MCF 10A (cell line): Measurements from ENCODE around the gene COBL. TPM values are rescaled to one million over a fixed set of nuclear protein-coding genes. Genes with fewer than 3 reads are reported as not detected.

Experiments
- BruUV-seq: library from RNA; stranded (reverse); fragments of 400-500 nt; replicated peaks from 2 replicates; lab custom pipeline; 2021; lab: Mats Ljungman, UMichigan
- CTCF ChIA-PET: fragments of 300-600 bp; sonication (Branson Sonifier 250); formaldehyde crosslinking; extraction: SDS; loops from one replicate; lab custom pipeline; 2021; ENCODE audit warnings: antibody characterized with exemption, inconsistent platforms; lab: Yijun Ruan, JAX
- POLR2A ChIA-PET: fragments of 300-600, 350-650 bp; sonication (Branson Sonifier 250); formaldehyde crosslinking; extraction: SDS; loops from one replicate; lab custom pipeline; 2020; ENCODE audit warnings: antibody characterized with exemption, inconsistent platforms; lab: Yijun Ruan, JAX
- DNase-seq: peaks from one replicate; pipeline ENCODE4 v3.0.0-alpha.2; 2018; ENCODE audit not compliant: unreplicated experiment
- H3K27ac Mint-ChIP-seq: one replicate; pipeline ENCODE4 v1.8.0; 2022; ENCODE audit warnings: mild to moderate bottlenecking, low read depth, mixed read lengths; ENCODE audit not compliant: unreplicated experiment
- H3K27me3 Mint-ChIP-seq: one replicate; pipeline ENCODE4 v1.8.0; 2022; ENCODE audit warnings: mixed read lengths; ENCODE audit not compliant: insufficient read depth, unreplicated experiment
- H3K36me3 Mint-ChIP-seq: one replicate; pipeline ENCODE4 v1.8.0; 2022; ENCODE audit warnings: mild to moderate bottlenecking, moderate library complexity, mixed read lengths; ENCODE audit not compliant: insufficient read depth, unreplicated experiment
- H3K4me1 Mint-ChIP-seq: one replicate; pipeline ENCODE4 v1.8.0; 2022; ENCODE audit warnings: mixed read lengths; ENCODE audit not compliant: insufficient read depth, unreplicated experiment
- H3K4me3 Mint-ChIP-seq: one replicate; pipeline ENCODE4 v1.8.0; 2022; ENCODE audit warnings: mild to moderate bottlenecking, moderate library complexity, mixed read lengths; ENCODE audit not compliant: unreplicated experiment
- H3K9me3 Mint-ChIP-seq: one replicate; pipeline ENCODE4 v1.8.0; 2022; ENCODE audit warnings: mixed read lengths; ENCODE audit not compliant: unreplicated experiment
- intact Hi-C: fragments of 100-400 bp; cut with micrococcal nuclease; formaldehyde crosslinking; loops from 2 replicates; pipeline ENCODE4 v1.14.1; 2022
- total RNA-seq: library from RNA; stranded (reverse); gene quantifications from 2 replicates; pipeline ENCODE4 v1.2.3, GENCODE V29; 2022
- TF ChIP-seq, protein P1 (sequence below): fragments of 200-600 bp; IDR thresholded peaks from one replicate; pipeline ENCODE4 v1.8.0; 2022; ENCODE audit warnings: antibody characterized with exemption, mild to moderate bottlenecking; ENCODE audit not compliant: unreplicated experiment

Gene COBL
- total RNA-seq, 1 experiment from 2014 or later: 12.3 TPM

DNA sequence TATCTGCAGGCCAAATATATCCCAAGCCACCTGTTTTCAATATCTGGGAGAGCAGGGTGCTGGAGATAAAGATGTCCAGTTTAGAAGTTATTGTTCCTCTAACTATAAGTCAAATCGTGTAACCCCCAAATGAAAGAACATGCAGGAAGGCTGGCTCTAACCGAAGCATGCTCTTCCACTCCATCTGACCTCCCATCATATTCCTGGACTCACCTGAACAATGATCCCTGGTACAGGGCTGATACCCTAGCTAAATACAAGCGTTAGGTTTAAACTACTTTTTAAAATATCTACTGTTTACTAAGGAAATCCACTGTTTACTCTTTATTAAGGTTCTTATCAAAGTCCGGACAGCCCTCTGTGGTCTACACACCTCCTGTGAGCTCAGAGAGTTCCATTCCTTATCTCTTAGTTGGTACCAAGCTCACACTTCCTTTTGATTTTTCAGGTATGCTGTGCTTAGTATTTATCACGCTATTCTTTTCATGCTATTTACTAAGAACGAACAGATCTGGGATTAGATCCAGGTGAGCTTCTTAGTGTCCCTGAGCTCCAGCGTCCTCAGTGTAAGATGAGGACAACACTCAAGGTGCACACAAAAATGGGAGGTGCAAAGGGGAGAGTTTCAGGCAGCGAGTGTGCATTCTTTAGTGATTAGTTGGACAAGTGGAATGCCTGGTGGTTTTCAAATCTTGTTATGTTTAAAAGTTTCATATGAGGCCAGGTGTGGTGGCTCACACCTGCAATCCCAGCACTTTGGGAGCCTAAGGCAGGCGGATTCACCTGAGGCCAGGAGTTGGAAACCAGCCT is 23.6 kb upstream of the COBL start:
- POLR2A ChIA-PET: interaction anchor here (0.7 to 1.2 kb wide), 4 partner anchors 9 to 15 kb away, joined by 3 read pairs; no protein-coding TSS in a partner anchor
- Mint-ChIP-seq H3K4me3 (no peak overlapping the region), H3K9me3 (no peaks in the 10 kb centered on the region), H3K27me3 (no peaks in the 10 kb centered on the region), H3K36me3 (peaks cover 9% of the 10 kb centered on the region), H3K4me1 (peaks cover 16% of the 10 kb centered on the region), H3K27ac (peak overlapping the region; percentile 85)
- peak; percentile 55 for DNase-seq
- intact Hi-C loops: no loop called here
- CTCF ChIA-PET: interaction anchor here (0.6 to 2.5 kb wide), 12 partner anchors 10 to 179 kb away, joined by 3 to 8 read pairs (median 3); no protein-coding TSS in a partner anchor
- BruUV-seq: no TSS peak
- TF ChIP-seq, protein P1, sequence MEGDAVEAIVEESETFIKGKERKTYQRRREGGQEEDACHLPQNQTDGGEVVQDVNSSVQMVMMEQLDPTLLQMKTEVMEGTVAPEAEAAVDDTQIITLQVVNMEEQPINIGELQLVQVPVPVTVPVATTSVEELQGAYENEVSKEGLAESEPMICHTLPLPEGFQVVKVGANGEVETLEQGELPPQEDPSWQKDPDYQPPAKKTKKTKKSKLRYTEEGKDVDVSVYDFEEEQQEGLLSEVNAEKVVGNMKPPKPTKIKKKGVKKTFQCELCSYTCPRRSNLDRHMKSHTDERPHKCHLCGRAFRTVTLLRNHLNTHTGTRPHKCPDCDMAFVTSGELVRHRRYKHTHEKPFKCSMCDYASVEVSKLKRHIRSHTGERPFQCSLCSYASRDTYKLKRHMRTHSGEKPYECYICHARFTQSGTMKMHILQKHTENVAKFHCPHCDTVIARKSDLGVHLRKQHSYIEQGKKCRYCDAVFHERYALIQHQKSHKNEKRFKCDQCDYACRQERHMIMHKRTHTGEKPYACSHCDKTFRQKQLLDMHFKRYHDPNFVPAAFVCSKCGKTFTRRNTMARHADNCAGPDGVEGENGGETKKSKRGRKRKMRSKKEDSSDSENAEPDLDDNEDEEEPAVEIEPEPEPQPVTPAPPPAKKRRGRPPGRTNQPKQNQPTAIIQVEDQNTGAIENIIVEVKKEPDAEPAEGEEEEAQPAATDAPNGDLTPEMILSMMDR: no peak

DNA sequence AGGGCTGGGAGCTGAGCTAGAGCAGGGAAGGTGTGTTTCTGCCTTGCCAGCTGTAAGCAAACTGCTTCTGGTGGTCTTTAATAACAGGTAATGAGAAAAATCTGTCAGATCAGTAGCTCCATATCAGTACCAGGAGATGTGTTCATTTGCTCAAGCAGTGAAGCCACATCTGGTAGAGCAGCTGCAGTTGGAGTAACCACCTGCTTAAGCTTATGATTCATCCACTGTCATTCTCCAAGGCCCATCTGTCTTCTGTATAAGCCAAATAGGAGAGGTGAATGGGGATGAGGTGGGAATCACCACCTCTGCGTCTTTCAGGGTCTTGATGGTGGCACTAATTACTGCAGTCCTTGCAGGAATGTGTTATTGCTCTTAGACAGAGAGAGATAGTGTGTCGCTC is 18.4 kb upstream of the COBL start:
- peaks cover 6% of the 10 kb centered on the region for H3K36me3 Mint-ChIP-seq
- H3K27me3 Mint-ChIP-seq: no peaks in the 10 kb centered on the region
- BruUV-seq: no TSS peak
- H3K27ac Mint-ChIP-seq: no peak overlapping the region
- TF ChIP-seq, protein P1: no peak
- peaks cover under 1% of the 10 kb centered on the region for H3K4me1 Mint-ChIP-seq
- H3K9me3 Mint-ChIP-seq: no peaks in the 10 kb centered on the region
- intact Hi-C loops: no loop called here
- H3K4me3 Mint-ChIP-seq: no peak overlapping the region
- ChIA-PET CTCF (interaction anchor here (0.6 to 1.9 kb wide), 6 partner anchors 23 to 1186 kb away, joined by 3 to 7 read pairs (median 4); no protein-coding TSS in a partner anchor), POLR2A (interaction anchor here (0.6 to 0.9 kb wide), 2 partner anchors 9 to 19 kb away, joined by 3 read pairs; no protein-coding TSS in a partner anchor)
- no peak for DNase-seq

DNA sequence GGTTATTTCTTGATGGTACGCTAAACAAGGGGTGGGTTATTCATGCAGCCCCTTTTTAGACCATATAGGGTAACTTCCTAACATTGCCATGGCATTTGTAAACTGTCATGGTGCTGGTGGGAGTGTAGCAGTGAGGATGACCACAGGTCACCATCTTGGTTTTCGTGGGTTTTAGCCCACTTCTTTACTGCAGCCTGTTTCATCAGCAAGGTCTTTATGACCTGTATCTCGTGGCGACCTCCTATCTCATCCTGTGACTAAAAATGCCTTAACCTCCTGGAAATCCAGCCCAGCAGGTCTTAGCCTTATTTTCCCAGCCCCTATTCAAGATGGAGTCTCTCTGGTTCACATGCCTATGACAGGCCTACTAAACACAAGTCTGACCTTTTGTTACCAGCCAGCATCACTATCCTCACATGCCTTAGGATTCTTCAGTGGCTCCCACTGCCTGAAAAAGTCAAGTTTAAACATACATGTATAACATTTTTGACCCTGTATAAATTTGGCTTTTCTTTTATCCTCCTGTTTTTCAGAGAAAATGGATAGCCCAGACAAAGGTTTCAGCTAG is 13.2 kb upstream of the COBL start:
- ChIA-PET POLR2A (no interaction called here), CTCF (interaction anchor here (0.5 to 2.2 kb wide), 3 partner anchors 11 to 104 kb away, joined by 3 to 8 read pairs (median 3); no protein-coding TSS in a partner anchor)
- peaks cover 13% of the 10 kb centered on the region for H3K36me3 Mint-ChIP-seq
- H3K9me3 Mint-ChIP-seq: no peaks in the 10 kb centered on the region
- DNase-seq: no peak
- intact Hi-C loops: no loop called here
- BruUV-seq: no TSS peak
- H3K4me3 Mint-ChIP-seq: no peak overlapping the region
- no peaks in the 10 kb centered on the region for H3K27me3 Mint-ChIP-seq
- no peak overlapping the region for H3K27ac Mint-ChIP-seq
- TF ChIP-seq, protein P1: no peak
- H3K4me1 Mint-ChIP-seq: peaks cover 15% of the 10 kb centered on the region

DNA sequence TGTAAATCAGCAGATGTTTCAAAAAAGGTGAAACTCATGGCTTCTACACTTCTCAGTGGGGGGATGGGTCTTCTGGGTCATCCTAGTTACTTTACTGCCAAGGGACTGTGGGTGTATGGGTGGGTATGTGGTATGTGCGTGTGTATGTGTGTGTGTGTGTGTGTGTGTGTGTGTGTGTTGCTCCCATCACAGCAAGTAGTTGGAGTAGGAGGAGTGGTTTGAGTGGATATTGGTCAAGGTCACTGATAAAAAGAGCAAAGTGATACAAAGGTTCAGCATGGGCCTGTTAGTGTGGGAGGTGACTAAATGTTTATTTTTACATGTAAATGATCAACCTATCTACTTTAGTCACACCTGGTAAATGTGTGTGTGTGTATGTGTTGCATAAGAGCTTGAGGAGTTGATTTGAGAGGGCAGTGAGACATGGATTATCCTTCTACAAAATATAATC is 11.8 kb upstream of the COBL start:
- DNase-seq: no peak
- H3K27ac Mint-ChIP-seq: no peak overlapping the region
- POLR2A ChIA-PET: interaction anchor here (1.2 kb wide), 1 partner anchor 13 kb away, joined by 4 read pairs; no protein-coding TSS in a partner anchor

More for the DNA sequence above, 11.8 kb upstream of the COBL start:
- peaks cover 13% of the 10 kb centered on the region for H3K36me3 Mint-ChIP-seq
- peaks cover 21% of the 10 kb centered on the region for H3K4me1 Mint-ChIP-seq
- no peak overlapping the region for H3K4me3 Mint-ChIP-seq
- H3K9me3 Mint-ChIP-seq: no peaks in the 10 kb centered on the region
- TF ChIP-seq, protein P1: no peak
- no TSS peak for BruUV-seq
- intact Hi-C loops: no loop called here
- CTCF ChIA-PET: interaction anchor here (0.7 to 2.2 kb wide), 5 partner anchors 15 to 187 kb away, joined by 3 to 8 read pairs (median 3); no protein-coding TSS in a partner anchor
- no peaks in the 10 kb centered on the region for H3K27me3 Mint-ChIP-seq
